GM13977 (cell line): ENCODE measurements around the gene RASIP1.
"Not testable (repeated sequence)": the region's sequence is repeated elsewhere in the genome, so short reads cannot be mapped to it uniquely, and the experiment has no call there.

ENCODE experiments used
- DNase-seq: peaks from one replicate; pipeline ENCODE4 v3.0.0; 2012; ENCODE audit warnings: low spot score
- in situ Hi-C: fragments of 300-500 bp; cut with MboI; formaldehyde crosslinking; loops from one replicate; pipeline ENCODE4 v1.12.0; 2022; ENCODE audit warnings: low sequenced_read_pairs, low pct_unique_long_range_greater_than_20kb, mixed read lengths, inconsistent platforms; ENCODE audit not compliant: unreplicated experiment
- TF ChIP-seq, protein P1 (sequence below): IDR thresholded peaks from 2 replicates; pipeline ENCODE4 v1.5.1; 2012; ENCODE audit warnings: mild to moderate bottlenecking, control low read depth; ENCODE audit not compliant: insufficient read depth; ENCODE audit errors: extremely low read depth, missing control alignments

Gene RASIP1

DNA sequence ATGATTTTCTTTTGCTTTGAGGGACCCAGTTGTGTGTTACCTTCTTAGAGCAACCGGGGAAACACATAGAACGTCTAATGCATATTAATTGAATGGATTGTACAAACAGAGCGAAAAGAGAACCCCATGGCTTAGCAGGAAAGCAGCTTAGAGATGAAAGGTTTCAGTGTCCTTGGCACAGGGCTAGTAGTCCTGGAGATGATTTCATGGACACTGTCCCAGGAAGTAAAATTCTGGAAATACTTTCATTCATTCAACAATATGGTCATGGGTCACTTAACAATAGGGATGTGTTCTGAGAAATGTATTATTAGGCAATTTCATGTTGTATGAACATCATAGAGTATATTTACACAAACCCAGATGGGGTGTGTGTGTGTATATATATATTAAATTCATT is 54.3 kb downstream of the RASIP1 start:
- no peak for DNase-seq
- in situ Hi-C loops = no loop called here
- TF ChIP-seq, protein P1, sequence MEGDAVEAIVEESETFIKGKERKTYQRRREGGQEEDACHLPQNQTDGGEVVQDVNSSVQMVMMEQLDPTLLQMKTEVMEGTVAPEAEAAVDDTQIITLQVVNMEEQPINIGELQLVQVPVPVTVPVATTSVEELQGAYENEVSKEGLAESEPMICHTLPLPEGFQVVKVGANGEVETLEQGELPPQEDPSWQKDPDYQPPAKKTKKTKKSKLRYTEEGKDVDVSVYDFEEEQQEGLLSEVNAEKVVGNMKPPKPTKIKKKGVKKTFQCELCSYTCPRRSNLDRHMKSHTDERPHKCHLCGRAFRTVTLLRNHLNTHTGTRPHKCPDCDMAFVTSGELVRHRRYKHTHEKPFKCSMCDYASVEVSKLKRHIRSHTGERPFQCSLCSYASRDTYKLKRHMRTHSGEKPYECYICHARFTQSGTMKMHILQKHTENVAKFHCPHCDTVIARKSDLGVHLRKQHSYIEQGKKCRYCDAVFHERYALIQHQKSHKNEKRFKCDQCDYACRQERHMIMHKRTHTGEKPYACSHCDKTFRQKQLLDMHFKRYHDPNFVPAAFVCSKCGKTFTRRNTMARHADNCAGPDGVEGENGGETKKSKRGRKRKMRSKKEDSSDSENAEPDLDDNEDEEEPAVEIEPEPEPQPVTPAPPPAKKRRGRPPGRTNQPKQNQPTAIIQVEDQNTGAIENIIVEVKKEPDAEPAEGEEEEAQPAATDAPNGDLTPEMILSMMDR = no peak

DNA sequence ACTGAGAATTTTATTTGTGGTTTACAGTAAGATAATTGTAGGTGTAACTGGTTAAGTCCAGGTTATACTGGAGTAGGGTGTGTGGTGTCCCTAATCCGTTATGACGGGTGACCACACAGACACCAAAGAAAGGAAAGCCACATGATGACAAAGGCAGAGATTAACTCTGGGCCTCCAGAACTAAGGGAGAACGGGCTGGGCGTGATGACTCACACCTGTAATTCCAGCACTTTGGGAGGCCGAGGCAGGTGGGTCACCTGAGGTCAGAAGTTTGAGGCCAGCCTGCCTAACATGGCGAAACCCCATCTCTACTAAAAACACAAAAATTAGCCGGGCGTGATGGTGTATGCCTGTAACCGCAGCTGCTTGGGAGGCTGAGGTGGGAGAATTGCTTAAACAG is 54.8 kb downstream of the RASIP1 start:
- TF ChIP-seq, protein P1 = no peak
- in situ Hi-C loops = no loop called here
- no peak for DNase-seq

DNA sequence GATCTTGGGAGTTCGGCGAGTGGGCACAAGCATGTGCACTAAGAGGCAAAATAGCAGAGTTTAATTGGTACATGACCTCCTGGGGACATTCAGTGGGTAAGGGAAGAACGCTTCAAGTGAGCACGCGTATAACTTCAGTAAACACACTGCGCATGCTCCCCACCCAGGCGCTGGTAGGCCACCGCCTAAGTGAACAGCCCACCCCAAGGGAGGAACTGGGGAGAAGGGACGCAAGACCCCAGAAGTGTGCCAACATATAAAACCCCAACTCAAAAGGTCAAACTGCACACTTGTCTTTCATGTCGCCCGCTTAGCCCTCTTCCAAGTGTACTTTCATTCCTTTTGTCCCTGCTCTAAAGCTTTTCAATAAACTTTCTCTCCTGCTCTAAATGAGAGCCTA is 57.1 kb downstream of the RASIP1 start:
- DNase-seq = peak; percentile 50
- in situ Hi-C loops = no loop called here
- TF ChIP-seq, protein P1 = no peak

DNA sequence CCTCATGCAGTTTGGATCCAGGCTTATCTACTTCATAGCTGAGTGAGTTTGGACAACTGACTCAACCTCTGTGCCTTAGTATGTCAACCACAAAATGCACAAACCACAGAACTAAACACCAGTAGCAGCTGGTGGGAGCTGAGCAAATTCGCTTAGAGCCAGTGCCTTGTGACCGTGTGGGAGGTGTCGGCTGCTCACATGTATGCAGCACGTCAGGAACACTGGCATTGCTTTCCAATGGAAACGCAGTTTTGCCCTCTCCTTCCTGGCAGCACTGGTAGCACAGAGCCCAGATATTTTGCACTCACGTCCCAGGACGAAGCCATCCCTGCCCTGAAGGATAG is 59.3 kb downstream of the RASIP1 start:
- TF ChIP-seq, protein P1 = no peak
- in situ Hi-C loops = no loop called here

DNA sequence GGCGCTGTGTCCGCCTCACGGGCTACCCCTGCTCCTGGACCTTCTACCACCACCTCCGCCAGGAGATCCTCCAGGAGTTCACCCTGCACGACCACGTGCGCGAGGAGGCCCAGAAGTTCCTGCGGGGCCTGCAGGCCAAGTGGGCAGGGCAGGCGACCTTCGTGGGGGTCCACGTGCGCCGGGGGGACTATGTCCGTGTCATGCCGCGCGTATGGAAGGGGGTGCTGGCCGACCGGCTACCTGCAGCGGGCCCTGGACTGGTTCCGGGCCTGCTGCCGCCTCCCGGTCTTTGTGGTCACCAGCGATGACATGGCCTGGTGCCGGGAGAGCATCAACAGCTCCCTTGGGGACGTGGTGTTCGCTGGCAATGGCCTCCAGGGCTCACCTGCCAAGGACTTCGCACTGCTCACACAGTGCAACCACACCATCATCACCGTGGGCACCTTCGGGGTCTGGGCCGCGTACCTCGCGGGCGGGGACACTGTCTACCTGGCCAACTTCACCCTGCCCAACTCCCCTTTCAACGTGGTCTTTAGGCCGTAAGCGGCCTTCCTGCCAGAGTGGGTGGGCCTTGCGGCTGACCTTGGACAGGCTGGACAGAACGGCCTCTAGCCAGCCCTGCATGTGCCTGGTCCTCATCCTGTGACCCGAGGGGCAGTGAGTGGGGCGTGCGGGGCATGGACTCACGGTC is 59.8 kb downstream of the RASIP1 start:
- TF ChIP-seq, protein P1 = no peak
- no peak for DNase-seq
- in situ Hi-C loops = no loop called here

More for the DNA sequence above, 59.3 kb downstream of the RASIP1 start:
- peak; percentile 50 for DNase-seq

DNA sequence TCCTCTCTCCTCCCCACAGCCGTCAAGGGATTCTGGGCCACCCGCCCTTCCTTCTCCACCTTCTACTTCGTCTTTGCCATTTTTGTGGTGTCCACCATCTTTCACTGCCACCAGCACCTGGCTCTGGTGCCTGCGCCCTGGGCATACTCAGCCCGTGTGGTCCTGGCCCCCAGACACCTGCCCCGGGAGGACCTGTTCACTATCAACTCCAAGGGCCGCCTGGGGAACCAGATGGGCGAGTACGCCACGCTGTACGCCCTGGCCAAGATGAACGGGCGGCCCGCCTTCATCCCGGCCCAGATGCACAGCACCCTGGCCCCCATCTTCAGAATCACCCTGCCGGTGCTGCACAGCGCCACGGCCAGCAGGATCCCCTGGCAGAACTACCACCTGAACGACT is 60.4 kb downstream of the RASIP1 start:
- in situ Hi-C loops, DNase-seq: not testable (repeated sequence)

DNA sequence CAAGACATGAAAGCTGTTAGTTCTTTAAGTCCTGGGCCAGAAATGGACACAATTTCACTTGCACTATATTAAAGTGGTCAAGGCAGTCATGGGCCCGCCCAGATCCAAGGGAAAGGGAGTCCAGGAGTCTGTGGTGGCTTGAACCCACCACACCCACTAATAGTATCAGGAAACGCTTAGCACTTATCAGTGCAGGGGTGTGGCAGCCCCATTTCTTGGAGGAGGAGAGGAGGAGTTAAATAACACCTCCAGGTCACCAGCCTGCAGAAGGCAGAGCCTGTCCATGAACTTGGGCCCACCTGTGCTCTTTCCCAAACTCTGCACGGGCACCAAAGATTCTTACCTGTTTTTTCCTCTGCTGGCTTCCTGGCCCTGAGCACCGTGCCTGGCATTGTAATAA is 62.2 kb downstream of the RASIP1 start:
- DNase-seq = no peak

More for the DNA sequence above, 62.2 kb downstream of the RASIP1 start:
- TF ChIP-seq, protein P1 = no peak
- in situ Hi-C loops = no loop called here
